ENCODE results near the gene TIMM22.
"Not testable (repeated sequence)": the region's sequence is repeated elsewhere in the genome, so short reads cannot be mapped to it uniquely, and the experiment has no call there.

TIMM22 gene

GRCh38 chr17:1041746-1042145, 44.8 kb downstream of the TIMM22 start:
- intact Hi-C loops (cut with DNase I; ENCODE audit: low total_unique reads): no loop called here
- Histone ChIP-seq H3K9me3 (no peaks in the 10 kb centered on the region), H3K27ac (peak overlapping the region in 1 of 2 donors; percentile 10), H3K27me3 (no peaks in the 10 kb centered on the region), H3K4me1 (peaks cover 0 to 70% (median 54%) of the 10 kb centered on the region in 4 donors), H3K36me3 (peaks cover 0 to 18% (median 3%) of the 10 kb centered on the region in 3 donors), H3K4me3 (no peak overlapping the region)
- no peak for TF ChIP-seq CTCF (IDR thresholded peaks at IDR 0.05)
- DNase-seq: no peak

- H3K4me3 ChIP-seq: no peak overlapping the region
- DNase-seq: no peak
- H3K4me1 ChIP-seq: peaks cover 0 to 78% (median 62%) of the 10 kb centered on the region in 4 donors
- H3K27ac ChIP-seq: peak overlapping the region in 1 of 2 donors; percentile 98
- no peak for TF ChIP-seq CTCF (IDR thresholded peaks at IDR 0.05)
- no peaks in the 10 kb centered on the region for H3K9me3 ChIP-seq
- intact Hi-C loops (cut with DNase I; ENCODE audit: low total_unique reads): no loop called here
- no peaks in the 10 kb centered on the region for H3K27me3 ChIP-seq
- H3K36me3 ChIP-seq: peaks cover 0 to 23% (median 1%) of the 10 kb centered on the region in 3 donors
Observed at GRCh38 chr17:1042486-1042885, 45.6 kb downstream of the TIMM22 start.

GRCh38 chr17:1043601-1044251, 46.8 kb downstream of the TIMM22 start:
- DNase-seq: peak; percentile 78 to 94
- Histone ChIP-seq H3K27ac (peak overlapping the region; percentile 97 to 98), H3K4me3 (peak overlapping the region; percentile 19 to 41), H3K27me3 (no peaks in the 10 kb centered on the region), H3K36me3 (peaks cover 0 to 29% (median 8%) of the 10 kb centered on the region in 3 donors), H3K4me1 (peaks cover 0 to 90% (median 73%) of the 10 kb centered on the region in 4 donors), H3K9me3 (no peaks in the 10 kb centered on the region)
- intact Hi-C loops (cut with DNase I; ENCODE audit: low total_unique reads): no loop called here
- no peak for TF ChIP-seq CTCF (IDR thresholded peaks at IDR 0.05)

DNA sequence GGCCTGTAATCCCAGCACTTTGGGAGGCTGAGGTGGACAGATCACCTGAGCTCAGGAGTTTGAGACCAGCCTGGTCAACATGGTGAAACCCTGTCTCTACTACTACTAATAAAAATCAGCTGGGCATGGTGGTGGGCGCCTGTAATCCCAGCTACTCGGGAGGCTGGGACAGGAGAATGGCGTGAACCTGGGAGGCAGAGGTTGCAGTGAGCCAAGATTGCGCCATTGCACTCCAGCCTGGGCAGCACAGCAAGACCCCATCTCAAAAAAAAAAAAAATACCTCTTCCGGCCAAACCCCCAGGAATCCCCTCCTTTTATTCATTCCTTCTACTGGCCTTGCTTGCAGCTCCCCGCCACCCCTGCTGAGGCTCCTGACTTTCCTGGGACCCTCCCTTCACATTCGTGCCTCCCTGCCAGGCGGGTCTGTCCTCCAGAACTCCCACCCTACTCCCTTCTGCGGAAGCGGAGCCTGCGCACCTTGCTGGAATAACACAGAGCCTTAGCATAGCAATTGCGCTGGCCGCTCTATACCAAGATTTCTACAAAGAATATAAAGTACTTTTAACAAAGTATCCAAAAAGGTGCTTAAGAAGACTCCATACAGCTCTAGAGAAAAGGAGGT, 47.6 kb downstream of the TIMM22 start:
- peak overlapping the region; percentile 97 to 98 for H3K27ac ChIP-seq
- peaks cover 0 to 87% (median 68%) of the 10 kb centered on the region in 4 donors for H3K4me1 ChIP-seq
- H3K27me3 ChIP-seq; H3K9me3 ChIP-seq; intact Hi-C loops (cut with DNase I; ENCODE audit: low total_unique reads); DNase-seq: not testable (repeated sequence)
- peaks cover 2 to 36% (median 13%) of the 10 kb centered on the region in 3 donors for H3K36me3 ChIP-seq
- peak overlapping the region in 1 of 2 donors; percentile 41 for H3K4me3 ChIP-seq

DNA sequence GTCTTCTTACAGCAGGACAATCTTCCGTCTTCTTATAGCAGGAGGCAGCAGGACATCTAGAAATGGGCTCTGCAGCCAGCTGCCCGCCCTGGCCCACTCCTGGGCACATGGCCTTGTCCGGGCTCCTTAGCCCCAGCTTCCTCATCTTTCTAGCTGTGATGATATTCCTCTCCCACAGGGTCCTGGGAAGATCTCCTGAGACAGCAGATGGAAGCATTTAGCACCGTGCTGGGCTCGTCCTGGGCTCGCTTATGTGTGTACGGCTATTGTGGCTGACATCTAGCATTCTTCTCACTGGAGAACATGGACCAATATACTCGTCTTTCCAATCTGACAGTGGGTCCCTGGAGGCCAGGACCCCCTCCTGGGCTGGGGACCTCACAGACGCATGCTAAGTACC, 48.5 kb downstream of the TIMM22 start:
- Histone ChIP-seq H3K27ac (peak overlapping the region; percentile 97 to 98), H3K9me3 (no peaks in the 10 kb centered on the region), H3K36me3 (peaks cover 11 to 46% (median 23%) of the 10 kb centered on the region in 3 donors), H3K4me1 (peaks cover 0 to 77% (median 60%) of the 10 kb centered on the region in 4 donors), H3K27me3 (no peaks in the 10 kb centered on the region), H3K4me3 (no peak overlapping the region)
- intact Hi-C loops (cut with DNase I; ENCODE audit: low total_unique reads): no loop called here
- no peak for DNase-seq
- no peak for TF ChIP-seq CTCF (IDR thresholded peaks at IDR 0.05)
